ENCODE data around the gene ANKRD37. TPM values are rescaled to one million over a fixed set of nuclear protein-coding genes. Genes with fewer than 3 reads are reported as not detected.

ANKRD37 gene
- total RNA-seq, 2 experiments from 2014 or later, result 13.0 to 14.5 TPM

DNA sequence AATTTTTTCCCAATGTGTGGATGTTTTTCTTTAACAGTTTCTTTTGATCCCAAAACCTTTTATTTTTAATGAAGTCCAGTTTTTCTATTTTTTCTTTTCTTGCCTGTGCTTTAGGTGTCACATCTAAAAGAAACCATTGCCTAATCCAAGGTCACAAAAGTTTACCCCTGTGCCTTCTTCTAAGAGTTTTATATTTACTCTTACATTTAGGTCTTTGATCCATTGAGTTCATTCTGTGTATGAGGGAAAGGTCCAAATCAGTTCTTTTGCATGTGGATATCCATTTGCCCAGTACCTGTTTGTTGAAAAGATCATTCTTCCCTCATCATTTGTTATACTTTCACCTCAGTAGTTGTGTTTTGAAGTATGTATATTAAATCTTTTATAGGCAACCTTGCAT lies 13.9 kb upstream of the ANKRD37 start:
- DNase-seq, result no peak
- Mint-ChIP-seq H3K27ac (no peak overlapping the region), H3K4me1 (ENCODE audit: low read depth) (peaks cover 9% of the 10 kb centered on the region), H3K9me3 (peaks cover 7% of the 10 kb centered on the region), H3K4me3 (no peak overlapping the region), H3K27me3 (no peaks in the 10 kb centered on the region), H3K36me3 (peaks cover 6% of the 10 kb centered on the region)
- intact Hi-C loops (cut with micrococcal nuclease), result no loop called here
- POLR2A ChIA-PET, result no interaction called here
- CTCF ChIA-PET, result no interaction called here

DNA sequence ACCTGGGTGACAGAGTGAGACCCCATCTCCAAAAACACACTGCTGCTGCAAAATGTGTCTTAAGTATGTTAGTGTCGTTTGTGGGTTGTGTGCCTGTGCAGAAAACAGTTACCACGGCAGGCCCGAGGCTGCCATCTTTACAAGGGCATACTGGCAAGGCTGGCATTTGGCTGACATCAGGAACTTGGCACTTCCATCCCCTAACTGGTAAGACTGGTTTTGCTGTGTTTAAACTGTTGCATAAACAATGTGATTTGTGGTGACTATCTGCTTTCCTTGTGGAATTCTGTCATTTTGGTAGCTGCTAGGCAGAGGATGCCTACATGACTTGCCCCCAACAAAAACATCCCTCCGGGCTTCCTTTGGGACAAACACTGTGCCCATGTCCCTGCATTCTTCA lies 13.2 kb upstream of the ANKRD37 start:
- ChIA-PET POLR2A (interaction anchor here (0.7 kb wide), 1 partner anchor 11 kb away, joined by 3 read pairs; no protein-coding TSS in a partner anchor), CTCF (no interaction called here)
- peaks cover 7% of the 10 kb centered on the region for H3K9me3 Mint-ChIP-seq
- H3K36me3 Mint-ChIP-seq, result peaks cover 6% of the 10 kb centered on the region
- intact Hi-C loops (cut with micrococcal nuclease), result no loop called here
- no peaks in the 10 kb centered on the region for H3K27me3 Mint-ChIP-seq
- no peak overlapping the region for H3K27ac Mint-ChIP-seq
- peaks cover 9% of the 10 kb centered on the region for H3K4me1 Mint-ChIP-seq (ENCODE audit: low read depth)
- H3K4me3 Mint-ChIP-seq, result no peak overlapping the region
- DNase-seq, result no peak

GRCh38 chr4:185384061-185384460 lies 12.6 kb upstream of the ANKRD37 start:
- intact Hi-C loops (cut with micrococcal nuclease), result no loop called here
- peaks cover 9% of the 10 kb centered on the region for H3K4me1 Mint-ChIP-seq (ENCODE audit: low read depth)
- no peak overlapping the region for H3K4me3 Mint-ChIP-seq
- H3K36me3 Mint-ChIP-seq, result peaks cover 6% of the 10 kb centered on the region
- POLR2A ChIA-PET, result interaction anchor here (0.7 kb wide), 1 partner anchor 11 kb away, joined by 3 read pairs; no protein-coding TSS in a partner anchor
- no peak for DNase-seq
- no peak overlapping the region for H3K27ac Mint-ChIP-seq
- no peaks in the 10 kb centered on the region for H3K27me3 Mint-ChIP-seq
- H3K9me3 Mint-ChIP-seq, result peaks cover 7% of the 10 kb centered on the region
- CTCF ChIA-PET, result no interaction called here

DNA sequence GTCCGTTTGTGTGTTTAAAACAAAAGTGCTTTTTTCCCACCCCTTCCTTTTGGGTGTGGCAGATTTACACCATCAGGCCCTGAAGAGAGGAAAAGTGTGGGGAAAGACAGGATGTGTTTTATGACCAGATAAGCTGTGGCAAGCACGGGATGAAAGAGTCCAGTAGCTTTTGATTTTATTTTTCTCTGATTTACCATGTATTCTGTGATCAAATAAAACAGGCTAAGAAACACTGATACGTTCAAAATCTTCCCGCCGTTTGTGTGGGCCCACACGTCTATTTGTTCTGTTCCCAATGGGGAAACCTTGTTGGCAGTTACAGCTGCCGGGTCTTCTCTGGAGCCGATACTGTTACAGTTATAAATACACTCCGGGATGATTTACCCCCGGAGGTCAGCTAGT lies 11.7 kb upstream of the ANKRD37 start:
- intact Hi-C loops (cut with micrococcal nuclease), result no loop called here
- no peak for DNase-seq
- H3K36me3 Mint-ChIP-seq, result peaks cover 6% of the 10 kb centered on the region
- POLR2A ChIA-PET, result no interaction called here
- H3K27ac Mint-ChIP-seq, result no peak overlapping the region
- peaks cover 7% of the 10 kb centered on the region for H3K9me3 Mint-ChIP-seq
- H3K4me3 Mint-ChIP-seq, result no peak overlapping the region
- peaks cover 9% of the 10 kb centered on the region for H3K4me1 Mint-ChIP-seq (ENCODE audit: low read depth)
- no peaks in the 10 kb centered on the region for H3K27me3 Mint-ChIP-seq
- CTCF ChIA-PET, result no interaction called here

GRCh38 chr4:185387957-185388356 lies 8.7 kb upstream of the ANKRD37 start:
- H3K9me3 Mint-ChIP-seq, result no peaks in the 10 kb centered on the region
- DNase-seq, result no peak
- no peak overlapping the region for H3K4me3 Mint-ChIP-seq
- H3K27ac Mint-ChIP-seq, result no peak overlapping the region
- CTCF ChIA-PET, result interaction anchor here (1.2 kb wide), 1 partner anchor 253 kb away, joined by 4 read pairs; no protein-coding TSS in a partner anchor
- H3K4me1 Mint-ChIP-seq (ENCODE audit: low read depth), result peaks cover 9% of the 10 kb centered on the region
- no peaks in the 10 kb centered on the region for H3K27me3 Mint-ChIP-seq
- intact Hi-C loops (cut with micrococcal nuclease), result no loop called here
- POLR2A ChIA-PET, result interaction anchor here (1.0 kb wide), 1 partner anchor 9 kb away, joined by 3 read pairs; the partner anchor contains the start of gene ANKRD37
- no peaks in the 10 kb centered on the region for H3K36me3 Mint-ChIP-seq

- Mint-ChIP-seq H3K27me3 (no peaks in the 10 kb centered on the region), H3K27ac (no peak overlapping the region), H3K9me3 (no peaks in the 10 kb centered on the region), H3K4me3 (no peak overlapping the region), H3K36me3 (no peaks in the 10 kb centered on the region), H3K4me1 (ENCODE audit: low read depth) (peaks cover 14% of the 10 kb centered on the region)
- CTCF ChIA-PET, result no interaction called here
- POLR2A ChIA-PET, result no interaction called here
- intact Hi-C loops (cut with micrococcal nuclease), result loop anchor here (10.0 kb wide), 2 partner anchors 566 to 1886 kb away; partner anchors contain the start of genes ACSL1 and ING2
- no peak for DNase-seq
Observed at GRCh38 chr4:185390941-185391340, 5.7 kb upstream of the ANKRD37 start.

DNA sequence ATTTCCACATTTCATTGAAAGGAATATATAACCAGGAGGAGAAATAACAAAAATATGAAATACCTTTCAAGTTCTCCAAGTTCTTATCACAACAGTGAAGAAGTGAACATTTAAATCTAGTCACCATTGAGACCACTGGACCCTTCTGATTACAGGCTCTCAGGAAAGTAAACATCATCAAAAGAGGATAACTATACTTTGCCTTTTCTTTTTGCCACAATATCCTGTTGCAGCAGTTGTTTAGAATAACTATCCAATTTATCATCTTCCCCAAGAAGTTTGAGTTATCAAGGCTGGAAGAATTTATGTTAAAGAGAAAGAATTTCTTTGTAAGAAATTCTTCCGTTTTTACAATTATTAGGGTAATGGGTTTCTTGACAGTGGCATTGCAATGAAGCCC lies 4.5 kb upstream of the ANKRD37 start:
- intact Hi-C loops (cut with micrococcal nuclease), result loop anchor here (10.0 kb wide), 2 partner anchors 567 to 1887 kb away; partner anchors contain the start of genes ACSL1 and ING2
- H3K27ac Mint-ChIP-seq, result no peak overlapping the region
- no peak overlapping the region for H3K4me3 Mint-ChIP-seq
- H3K36me3 Mint-ChIP-seq, result no peaks in the 10 kb centered on the region
- POLR2A ChIA-PET, result no interaction called here
- H3K27me3 Mint-ChIP-seq, result no peaks in the 10 kb centered on the region
- peaks cover 17% of the 10 kb centered on the region for H3K4me1 Mint-ChIP-seq (ENCODE audit: low read depth)
- DNase-seq, result no peak
- CTCF ChIA-PET, result no interaction called here
- H3K9me3 Mint-ChIP-seq, result no peaks in the 10 kb centered on the region

- ChIA-PET POLR2A (interaction anchor here (0.6 to 2.2 kb wide), 5 partner anchors 8 to 185 kb away, joined by 3 to 12 read pairs (median 4); partner anchors contain the start of genes SNX25 and UFSP2), CTCF (interaction anchor here (1.0 to 1.5 kb wide), 4 partner anchors 185 to 808 kb away, joined by 3 to 4 read pairs (median 3); partner anchors contain the start of gene SNX25)
- Mint-ChIP-seq H3K9me3 (no peaks in the 10 kb centered on the region), H3K27me3 (no peaks in the 10 kb centered on the region), H3K36me3 (peaks cover 3% of the 10 kb centered on the region), H3K4me1 (ENCODE audit: low read depth) (peaks cover 37% of the 10 kb centered on the region), H3K4me3 (peak overlapping the region; percentile 95), H3K27ac (peak overlapping the region; percentile 97)
- intact Hi-C loops (cut with micrococcal nuclease), result loop anchor here (1.0 to 10.0 kb wide), 6 partner anchors 37 to 1890 kb away; partner anchors contain the start of genes ACSL1 and ING2
- DNase-seq, result no peak
Observed at GRCh38 chr4:185394568-185395237, 1.9 kb upstream of the ANKRD37 start.

GRCh38 chr4:185395238-185395955 lies 1.2 kb upstream of the ANKRD37 start, which contains the start of gene LRP2BP:
Gene LRP2BP (minus strand): TSS chr4:185395924. CDS start chr4:185378186, 17,738 bp downstream.
- DNase-seq, result no peak
- CTCF ChIA-PET, result interaction anchor here (1.0 to 1.5 kb wide), 6 partner anchors 31 to 807 kb away, joined by 3 to 4 read pairs (median 3); partner anchors contain the start of genes SLC25A4, SNX25 and UFSP2
- Mint-ChIP-seq H3K4me1 (ENCODE audit: low read depth) (peaks cover 37% of the 10 kb centered on the region), H3K4me3 (peak within 1 kb of the TSS; percentile 95), H3K27ac (peak within 1 kb of the TSS; percentile 97), H3K36me3 (peaks cover 7% of the 10 kb centered on the region), H3K27me3 (no peaks in the 10 kb centered on the region), H3K9me3 (no peaks in the 10 kb centered on the region)
- intact Hi-C loops (cut with micrococcal nuclease), result loop anchor here (1.0 to 10.0 kb wide), 5 partner anchors 38 to 1891 kb away; partner anchors contain the start of genes ACSL1 and ING2
- POLR2A ChIA-PET, result interaction anchor here (1.4 to 2.2 kb wide), 6 partner anchors 9 to 746 kb away, joined by 4 to 12 read pairs (median 4); partner anchors contain the start of genes CASP3, CFAP97, PRIMPOL and SNX25

- Mint-ChIP-seq H3K36me3 (peaks cover 11% of the 10 kb centered on the region), H3K4me1 (ENCODE audit: low read depth) (peaks cover 37% of the 10 kb centered on the region), H3K9me3 (no peaks in the 10 kb centered on the region), H3K27ac (peak overlapping the region; percentile 97), H3K4me3 (peak overlapping the region; percentile 95), H3K27me3 (no peaks in the 10 kb centered on the region)
- POLR2A ChIA-PET, result interaction anchor here (0.7 to 2.2 kb wide), 6 partner anchors 8 to 747 kb away, joined by 3 to 12 read pairs (median 4); partner anchors contain the start of genes CASP3, CFAP97, PRIMPOL and SNX25
- DNase-seq, result peak; percentile 98
- CTCF ChIA-PET, result interaction anchor here (0.9 to 1.5 kb wide), 7 partner anchors 30 to 662 kb away, joined by 3 to 4 read pairs (median 3); partner anchors contain the start of genes CENPU, SLC25A4, SNX25 and UFSP2
- intact Hi-C loops (cut with micrococcal nuclease), result loop anchor here (1.0 to 10.0 kb wide), 12 partner anchors 9 to 1891 kb away; partner anchors contain the start of genes ACSL1, CCDC110, CENPU and ING2
Observed at GRCh38 chr4:185395956-185396723, 501 bp upstream of the ANKRD37 start.

- ChIA-PET CTCF (interaction anchor here (1.5 kb wide), 1 partner anchor 215 kb away, joined by 9 read pairs; no protein-coding TSS in a partner anchor), POLR2A (no interaction called here)
- Mint-ChIP-seq H3K4me3 (no peak overlapping the region), H3K27me3 (no peaks in the 10 kb centered on the region), H3K27ac (no peak overlapping the region), H3K36me3 (peaks cover 17% of the 10 kb centered on the region), H3K4me1 (ENCODE audit: low read depth) (peaks cover 36% of the 10 kb centered on the region), H3K9me3 (no peaks in the 10 kb centered on the region)
- intact Hi-C loops (cut with micrococcal nuclease), result loop anchor here (5.0 to 10.0 kb wide), 3 partner anchors 41 to 1894 kb away; partner anchors contain the start of genes ACSL1 and ING2
- DNase-seq, result no peak
Observed at GRCh38 chr4:185398618-185399017, 2.0 kb downstream of the ANKRD37 start.
